Activated CD4-positive, alpha-beta T cell treated with anti-CD3 and anti-CD28 coated beads for 36 hours (primary cell): ENCODE measurements around the gene CAPZB. TPM values are rescaled to one million over a fixed set of nuclear protein-coding genes. Genes with fewer than 3 reads are reported as not detected.

Source experiments
- ATAC-seq: fragments of 200-7000 bp; cut with Tn5 transposase; one replicate; pipeline ENCODE4 v1.10.0; 2021; ENCODE audit warnings: mild to moderate bottlenecking, moderate library complexity
- CTCF ChIA-PET: fragments of 350-600 bp; sonication (Branson Sonifier 250); formaldehyde crosslinking; loops from one replicate; lab custom pipeline; 2021; ENCODE audit warnings: antibody characterized with exemption; lab: Charles Lee
- POLR2A ChIA-PET: fragments of 350-600 bp; sonication (Branson Sonifier 250); formaldehyde crosslinking; loops from one replicate; lab custom pipeline; 2021; ENCODE audit warnings: antibody characterized with exemption, inconsistent platforms; lab: Charles Lee
- DNase-seq: peaks from one replicate; pipeline ENCODE4 v3.0.0-alpha.2; 2020
- H3K27ac Mint-ChIP-seq: one replicate; pipeline ENCODE4 v1.8.0; 2021; ENCODE audit warnings: mixed read lengths
- H3K27me3 Mint-ChIP-seq: one replicate; pipeline ENCODE4 v1.8.0; 2021; ENCODE audit warnings: mixed read lengths
- H3K36me3 Mint-ChIP-seq: one replicate; pipeline ENCODE4 v1.8.0; 2021; ENCODE audit warnings: low read depth, mixed read lengths
- H3K4me1 Mint-ChIP-seq: one replicate; pipeline ENCODE4 v1.8.0; 2021; ENCODE audit warnings: mixed read lengths
- H3K4me3 Mint-ChIP-seq: one replicate; pipeline ENCODE4 v1.8.0; 2021; ENCODE audit warnings: mild to moderate bottlenecking, moderate library complexity, mixed read lengths
- H3K9me3 Mint-ChIP-seq: one replicate; pipeline ENCODE4 v1.8.0; 2021; ENCODE audit warnings: low read depth, mixed read lengths
- intact Hi-C, 2 experiments: fragments of 100-400 bp; cut with DNase I in 1 of 2; cut with micrococcal nuclease in 1 of 2; formaldehyde crosslinking; loops; one replicate each; pipeline versions ENCODE4 v1.14.2 to v1.15.1; 2022 to 2024; cut with DNase I, micrococcal nuclease
- total RNA-seq, 2 experiments: library from RNA; stranded (reverse); gene quantifications; one replicate each; pipeline ENCODE4 v1.2.3, GENCODE V29; 2021

Gene CAPZB
- total RNA-seq, 2 experiments from 2014 or later = 320 to 346 TPM

GRCh38 chr1:19357299-19357986, 127.9 kb downstream of the CAPZB start:
- intact Hi-C loops = no loop called here
- ChIA-PET POLR2A (no interaction called here), CTCF (interaction anchor here (0.6 kb wide), 1 partner anchor 17 kb away, joined by 3 read pairs; no protein-coding TSS in a partner anchor)
- H3K27ac Mint-ChIP-seq = peak overlapping the region; percentile 42
- H3K27me3 Mint-ChIP-seq = no peaks in the 10 kb centered on the region
- DNase-seq (no peak), ATAC-seq (no peak)
- peaks cover 27% of the 10 kb centered on the region for H3K4me1 Mint-ChIP-seq
- H3K9me3 Mint-ChIP-seq = no peaks in the 10 kb centered on the region
- no peak overlapping the region for H3K4me3 Mint-ChIP-seq
- peaks cover 25% of the 10 kb centered on the region for H3K36me3 Mint-ChIP-seq

- intact Hi-C loops = no loop called here
- CTCF ChIA-PET = interaction anchor here (0.8 to 1.1 kb wide), 3 partner anchors 8 to 297 kb away, joined by 3 read pairs; no protein-coding TSS in a partner anchor
- H3K27me3 Mint-ChIP-seq = no peaks in the 10 kb centered on the region
- no peak overlapping the region for H3K27ac Mint-ChIP-seq
- H3K4me3 Mint-ChIP-seq = no peak overlapping the region
- DNase-seq = no peak
- peaks cover 27% of the 10 kb centered on the region for H3K36me3 Mint-ChIP-seq
- POLR2A ChIA-PET = no interaction called here
- H3K9me3 Mint-ChIP-seq = no peaks in the 10 kb centered on the region
- no peak for ATAC-seq
- H3K4me1 Mint-ChIP-seq = peaks cover 17% of the 10 kb centered on the region
These were observed 129.1 kb downstream of the CAPZB start for GRCh38 chr1:19356266-19356665.

GRCh38 chr1:19354531-19354981, 130.8 kb downstream of the CAPZB start:
- no peaks in the 10 kb centered on the region for H3K9me3 Mint-ChIP-seq
- peaks cover 30% of the 10 kb centered on the region for H3K36me3 Mint-ChIP-seq
- H3K27ac Mint-ChIP-seq = no peak overlapping the region
- CTCF ChIA-PET = interaction anchor here (1.2 to 1.4 kb wide), 4 partner anchors 10 to 13 kb away, joined by 3 to 5 read pairs (median 5); no protein-coding TSS in a partner anchor
- POLR2A ChIA-PET = interaction anchor here (0.7 kb wide), 1 partner anchor 13 kb away, joined by 3 read pairs; no protein-coding TSS in a partner anchor
- intact Hi-C loops = no loop called here
- peaks cover under 1% of the 10 kb centered on the region for H3K4me1 Mint-ChIP-seq
- ATAC-seq (no peak), DNase-seq (no peak)
- no peaks in the 10 kb centered on the region for H3K27me3 Mint-ChIP-seq
- H3K4me3 Mint-ChIP-seq = no peak overlapping the region

- ChIA-PET CTCF (interaction anchor here (1.0 to 1.3 kb wide), 3 partner anchors 11 to 13 kb away, joined by 4 to 5 read pairs (median 5); no protein-coding TSS in a partner anchor), POLR2A (no interaction called here)
- H3K9me3 Mint-ChIP-seq = no peaks in the 10 kb centered on the region
- no peak overlapping the region for H3K27ac Mint-ChIP-seq
- no peaks in the 10 kb centered on the region for H3K4me1 Mint-ChIP-seq
- H3K27me3 Mint-ChIP-seq = no peaks in the 10 kb centered on the region
- intact Hi-C loops = no loop called here
- ATAC-seq (no peak), DNase-seq (no peak)
- H3K4me3 Mint-ChIP-seq = no peak overlapping the region
- peaks cover 30% of the 10 kb centered on the region for H3K36me3 Mint-ChIP-seq
These were observed 131.7 kb downstream of the CAPZB start for GRCh38 chr1:19353596-19353995.

DNA sequence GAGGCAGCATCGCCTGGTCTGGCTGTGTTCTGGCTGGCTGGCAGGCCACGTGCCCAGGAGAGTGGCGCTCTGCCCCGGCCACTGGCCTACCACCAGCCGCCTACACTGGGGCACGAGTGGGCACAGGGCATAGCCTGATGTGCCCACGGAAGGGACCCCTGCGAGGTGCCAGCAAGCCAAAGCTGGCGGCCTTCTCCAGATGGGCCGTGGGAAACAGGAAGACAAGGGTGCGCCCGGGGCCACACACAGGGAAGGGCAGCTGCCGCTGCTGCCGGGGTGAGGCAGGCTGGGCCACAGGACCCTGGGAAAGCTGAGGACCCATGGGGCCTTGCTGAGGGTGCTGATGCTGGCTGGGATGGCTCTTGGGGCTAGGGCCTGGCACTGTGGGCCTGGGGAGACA, 132.5 kb downstream of the CAPZB start:
- Mint-ChIP-seq H3K4me1 (no peaks in the 10 kb centered on the region), H3K4me3 (no peak overlapping the region), H3K27ac (no peak overlapping the region), H3K27me3 (no peaks in the 10 kb centered on the region), H3K36me3 (peaks cover 28% of the 10 kb centered on the region), H3K9me3 (no peaks in the 10 kb centered on the region)
- ChIA-PET POLR2A (interaction anchor here (0.5 kb wide), 1 partner anchor 10 kb away, joined by 4 read pairs; no protein-coding TSS in a partner anchor), CTCF (interaction anchor here (1.0 kb wide), 1 partner anchor 10 kb away, joined by 4 read pairs; no protein-coding TSS in a partner anchor)
- no peak for DNase-seq
- intact Hi-C loops = no loop called here
- ATAC-seq = no peak

GRCh38 chr1:19351873-19352272, 133.5 kb downstream of the CAPZB start:
- POLR2A ChIA-PET = no interaction called here
- Mint-ChIP-seq H3K9me3 (no peaks in the 10 kb centered on the region), H3K36me3 (peaks cover 24% of the 10 kb centered on the region), H3K4me3 (no peak overlapping the region), H3K27me3 (no peaks in the 10 kb centered on the region), H3K27ac (no peak overlapping the region), H3K4me1 (no peaks in the 10 kb centered on the region)
- CTCF ChIA-PET = interaction anchor here (0.8 kb wide), 1 partner anchor 17 kb away, joined by 4 read pairs; no protein-coding TSS in a partner anchor
- ATAC-seq = no peak
- intact Hi-C loops = no loop called here
- DNase-seq = no peak

GRCh38 chr1:19350566-19350965, 134.8 kb downstream of the CAPZB start:
- intact Hi-C loops = no loop called here
- ChIA-PET POLR2A (no interaction called here), CTCF (no interaction called here)
- ATAC-seq (no peak), DNase-seq (no peak)
- H3K4me1 Mint-ChIP-seq = no peaks in the 10 kb centered on the region
- H3K4me3 Mint-ChIP-seq = no peak overlapping the region
- peaks cover 17% of the 10 kb centered on the region for H3K36me3 Mint-ChIP-seq
- H3K9me3 Mint-ChIP-seq = no peaks in the 10 kb centered on the region
- no peak overlapping the region for H3K27ac Mint-ChIP-seq
- H3K27me3 Mint-ChIP-seq = no peaks in the 10 kb centered on the region

DNA sequence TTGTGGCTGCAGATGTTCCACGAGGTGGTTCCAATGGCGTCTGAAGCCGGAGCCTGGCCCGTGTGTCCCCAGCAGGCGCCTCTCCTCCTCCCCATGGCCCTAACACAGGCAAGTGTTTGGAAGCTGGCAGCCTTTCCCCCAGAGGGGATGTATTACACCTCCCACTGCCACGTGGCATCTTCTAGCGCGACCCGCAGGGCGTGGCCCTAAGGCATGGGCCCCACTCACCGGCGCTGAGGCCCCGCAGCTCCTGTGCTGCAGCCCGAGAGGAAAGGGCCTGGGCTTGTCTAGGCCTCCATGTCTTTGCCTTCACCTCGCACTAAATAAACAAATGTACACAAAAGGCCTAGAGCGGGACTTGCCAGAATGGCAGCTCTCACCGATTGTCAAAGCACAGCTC, 135.3 kb downstream of the CAPZB start:
- no peaks in the 10 kb centered on the region for H3K4me1 Mint-ChIP-seq
- no peaks in the 10 kb centered on the region for H3K27me3 Mint-ChIP-seq
- H3K36me3 Mint-ChIP-seq = peaks cover 13% of the 10 kb centered on the region
- ChIA-PET CTCF (interaction anchor here (0.5 kb wide), 1 partner anchor 41 kb away, joined by 4 read pairs; no protein-coding TSS in a partner anchor), POLR2A (no interaction called here)
- no peak overlapping the region for H3K4me3 Mint-ChIP-seq
- H3K9me3 Mint-ChIP-seq = no peaks in the 10 kb centered on the region
- peak overlapping the region; percentile 19 for H3K27ac Mint-ChIP-seq
- intact Hi-C loops = loop anchor here in 1 of 2 experiments (5.0 kb wide), 1 partner anchor 232 kb away; no protein-coding TSS in a partner anchor
- ATAC-seq (no peak), DNase-seq (no peak)

DNA sequence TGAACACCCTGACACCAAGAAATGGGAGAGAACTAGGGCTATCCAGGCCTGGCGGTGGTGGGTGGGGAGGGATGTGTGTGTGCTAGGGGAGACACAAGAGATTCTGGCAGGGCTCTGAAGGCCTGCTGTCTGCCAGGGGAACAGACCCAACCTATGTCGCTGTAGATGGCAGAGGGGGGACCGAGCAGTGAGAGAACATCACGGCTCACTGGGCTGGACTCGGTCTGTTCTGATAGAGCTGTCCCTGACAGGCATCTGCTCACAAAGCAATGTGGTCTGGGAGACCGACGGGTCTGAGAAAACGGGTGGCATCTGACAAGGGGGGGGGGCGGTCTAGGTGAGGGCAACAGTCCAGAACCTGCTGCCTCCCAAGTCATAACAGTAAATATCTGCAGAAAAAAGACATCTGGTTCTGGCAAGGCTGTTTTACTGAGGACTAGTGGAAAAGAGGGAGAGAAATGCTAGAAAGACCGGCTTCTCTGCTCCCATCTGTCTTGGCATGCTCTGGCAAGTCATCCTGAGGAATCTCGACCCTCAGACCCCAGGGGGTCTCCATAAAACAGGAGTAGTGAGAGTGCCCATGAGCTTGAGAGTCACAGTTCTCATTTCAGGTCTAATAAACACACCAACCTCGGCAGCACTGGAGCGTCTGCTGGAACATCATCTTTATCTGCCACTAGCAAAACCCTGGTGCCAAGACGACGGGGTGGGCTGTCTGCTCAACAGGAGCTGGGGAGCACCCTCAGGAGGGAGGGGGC, 136.7 kb downstream of the CAPZB start:
- no peak overlapping the region for H3K4me3 Mint-ChIP-seq
- intact Hi-C loops = loop anchor here in 1 of 2 experiments (5.0 kb wide), 1 partner anchor 234 kb away; no protein-coding TSS in a partner anchor
- H3K4me1 Mint-ChIP-seq = no peaks in the 10 kb centered on the region
- ChIA-PET CTCF (interaction anchor here (0.9 kb wide), 1 partner anchor 42 kb away, joined by 5 read pairs; no protein-coding TSS in a partner anchor), POLR2A (no interaction called here)
- H3K27ac Mint-ChIP-seq = peak overlapping the region; percentile 58
- H3K27me3 Mint-ChIP-seq = no peaks in the 10 kb centered on the region
- H3K9me3 Mint-ChIP-seq = no peaks in the 10 kb centered on the region
- peaks cover 10% of the 10 kb centered on the region for H3K36me3 Mint-ChIP-seq
- ATAC-seq (no peak), DNase-seq (no peak)

- CTCF ChIA-PET = no interaction called here
- no peak overlapping the region for H3K27ac Mint-ChIP-seq
- H3K4me3 Mint-ChIP-seq = no peak overlapping the region
- H3K36me3 Mint-ChIP-seq = peaks cover 15% of the 10 kb centered on the region
- ATAC-seq (no peak), DNase-seq (no peak)
- intact Hi-C loops = loop anchor here in 1 of 2 experiments (5.0 kb wide), 1 partner anchor 235 kb away; no protein-coding TSS in a partner anchor
- H3K4me1 Mint-ChIP-seq = no peaks in the 10 kb centered on the region
- H3K27me3 Mint-ChIP-seq = no peaks in the 10 kb centered on the region
- POLR2A ChIA-PET = interaction anchor here (0.5 to 0.6 kb wide), 2 partner anchors 43 to 366 kb away, joined by 3 to 8 read pairs; no protein-coding TSS in a partner anchor
- H3K9me3 Mint-ChIP-seq = no peaks in the 10 kb centered on the region
These were observed 137.7 kb downstream of the CAPZB start for GRCh38 chr1:19347533-19348172.

GRCh38 chr1:19346026-19346425, 139.3 kb downstream of the CAPZB start:
- DNase-seq (no peak), ATAC-seq (no peak)
- peaks cover 9% of the 10 kb centered on the region for H3K4me1 Mint-ChIP-seq
- H3K36me3 Mint-ChIP-seq = peaks cover 25% of the 10 kb centered on the region
- intact Hi-C loops = loop anchor here in 1 of 2 experiments (5.0 kb wide), 1 partner anchor 236 kb away; no protein-coding TSS in a partner anchor
- ChIA-PET CTCF (interaction anchor here (0.7 kb wide), 2 partner anchors 33 to 780 kb away, joined by 3 read pairs; no protein-coding TSS in a partner anchor), POLR2A (no interaction called here)
- H3K9me3 Mint-ChIP-seq = no peaks in the 10 kb centered on the region
- no peak overlapping the region for H3K4me3 Mint-ChIP-seq
- H3K27ac Mint-ChIP-seq = no peak overlapping the region
- no peaks in the 10 kb centered on the region for H3K27me3 Mint-ChIP-seq
